ENCODE data around the gene KRT15. TPM values are rescaled to one million over a fixed set of nuclear protein-coding genes. Genes with fewer than 3 reads are reported as not detected.

The KRT15 gene
- total and polyA plus RNA-seq, 9 of the 15 experiments (the other 6 are each of a cell fraction or from before 2014, with no cell fraction given) = 0.28 to 4.4 (median 0.56) TPM

GRCh38 chr17:41500131-41500911, 18.4 kb downstream of the KRT15 start (continued):
- TF ChIP-seq RREB1 (CRISPR knock-in tag; IDR thresholded peaks at IDR 0.05) (no peak; the same call in 1 of the 2 replicates), RFX7 (CRISPR knock-in tag; IDR thresholded peaks at IDR 0.05) (no peak), STAT5B (CRISPR knock-in tag; IDR thresholded peaks at IDR 0.05) (no peak), GTF2F1 (IDR thresholded peaks at IDR 0.05; ENCODE audit: low read depth, low read length) (no peak), ZNF589 (CRISPR knock-in tag; IDR thresholded peaks at IDR 0.05; ENCODE audit: low read depth) (0 out of 2 replicates have a peak, but pooled peaks have one; percentile 65), SUPT5H (IDR thresholded peaks at IDR 0.05) (peak; percentile 61; the same call in 1 of the 2 replicates), TEAD4 (IDR thresholded peaks at IDR 0.05; ENCODE audit: low read length) (peak; percentile 67), TEAD4 (CRISPR knock-in tag; IDR thresholded peaks at IDR 0.05; ENCODE audit: borderline replicate concordance) (no peak), JUND (IDR thresholded peaks at IDR 0.05; ENCODE audit: borderline replicate concordance, low read depth, low read length) (peak; percentile 89), JUND (tag; IDR thresholded peaks at IDR 0.05; ENCODE audit: borderline replicate concordance, low read depth, low read length) (peak; percentile 62; the same call in 2 of the 3 replicates), BMI1 (IDR thresholded peaks at IDR 0.05; ENCODE audit: low read length) (0 out of 2 replicates have a peak, but pooled peaks have one; percentile 32), FOXK2 (conservative IDR thresholded peaks at IDR 0.05 in 1 of 2, IDR thresholded peaks at IDR 0.05 in 1 of 2; ENCODE audit: low read depth in 2 of 2) (0 out of 4 replicates have a peak, but pooled peaks of 1 of the 2 experiments have one; percentile 33), MAZ (CRISPR knock-in tag; conservative IDR thresholded peaks at IDR 0.05 in 1 of 2, IDR thresholded peaks at IDR 0.05 in 1 of 2) (peak in 1 of 2 experiments; percentile 64; a peak in 1 of 4 replicates), NRF1 (conservative IDR thresholded peaks at IDR 0.05 in 1 of 2, IDR thresholded peaks at IDR 0.05 in 1 of 2) (peak; percentile 17 to 20; a peak in 2 of 4 replicates), SMAD4 (CRISPR knock-in tag; conservative IDR thresholded peaks at IDR 0.05) (peak; percentile 91), ETV1 (tag; conservative IDR thresholded peaks at IDR 0.05; ENCODE audit: low read depth) (peak; percentile 73; the same call in 1 of the 2 replicates), TRIM24 (IDR thresholded peaks at IDR 0.05) (0 out of 4 replicates have a peak, but pooled peaks of 1 of the 2 experiments have one; percentile 7), MBD2 (IDR thresholded peaks at IDR 0.05; ENCODE audit: borderline replicate concordance, low read depth) (peak; percentile 11; the same call in 1 of the 2 replicates), TBP (optimal IDR thresholded peaks at IDR 0.05; ENCODE audit: low read depth, low read length) (peak; percentile 23), SAP30 (IDR thresholded peaks at IDR 0.05; ENCODE audit: borderline replicate concordance, insufficient read depth, low read depth, low read length, poor library complexity, severe bottlenecking) (peak; percentile 32), SREBF2 (CRISPR knock-in tag; IDR thresholded peaks at IDR 0.05) (0 out of 2 replicates have a peak, but pooled peaks have one; percentile 67), CHD2 (IDR thresholded peaks at IDR 0.05; ENCODE audit: low read depth, low read length) (no peak)
